Mucosa of descending colon (tissue), 3 donors: Measurements from ENCODE around the gene MEGF11. TPM values are rescaled to one million over a fixed set of nuclear protein-coding genes. Genes with fewer than 3 reads are reported as not detected.

Source experiments
- ATAC-seq: fragments of 200-7000 bp; cut with Tn5 transposase; one replicate; pipeline ENCODE4 v1.9.1; 2020; ENCODE audit warnings: mild to moderate bottlenecking, moderate library complexity
- DNase-seq, 3 donors: peaks; one replicate each; pipeline ENCODE4 v3.0.0-alpha.2; 2020
- H3K36me3 ChIP-seq: fragments of 200-600 bp; one replicate; pipeline ENCODE4 v1.8.0; 2021; ENCODE audit warnings: low read depth, mild to moderate bottlenecking
- H3K4me1 ChIP-seq: fragments of 200-600 bp; one replicate; pipeline ENCODE4 v1.8.0; 2021; ENCODE audit warnings: low read depth, mild to moderate bottlenecking
- H3K4me3 ChIP-seq: fragments of 200-600 bp; one replicate; pipeline ENCODE4 v1.8.0; 2021; ENCODE audit warnings: mild to moderate bottlenecking
- H3K9me3 ChIP-seq: fragments of 200-600 bp; one replicate; pipeline ENCODE4 v1.8.0; 2021; ENCODE audit warnings: mild to moderate bottlenecking
- CTCF ChIP-seq: fragments of 200-600 bp; IDR thresholded peaks from one replicate; pipeline ENCODE4 v1.8.0; 2022; ENCODE audit warnings: antibody characterized with exemption, mild to moderate bottlenecking
- intact Hi-C, 2 donors: fragments of 100-400 bp; cut with DNase I in 1 of 2; cut with micrococcal nuclease in 1 of 2; formaldehyde crosslinking; loops; one replicate each; pipeline versions ENCODE4 v1.11.0 to v1.11.1; 2022; cut with DNase I, micrococcal nuclease
- total RNA-seq, 3 donors: library from RNA; stranded (reverse); fragmentation: NEBNext Ultra II Directional in 2 of 3; extraction: Animal tissue kit (Norgen Biotek cat#: 25700) in 2 of 3; gene quantifications; one replicate each; pipeline versions ENCODE4 v1.2.1 to v1.2.4, GENCODE V29; 2021 to 2023
- donor health status: DM: no; HTN: no; CAD: no; lungs with moderate emphysema.
- donor health status: DM: no; HTN: no; CAD: no.
- donor health status: DM: no; HTN: yes; CAD: no.

MEGF11 gene
- total RNA-seq, 3 donors from 2014 or later: 0.12 to 0.29 (median 0.19) TPM

- no peak for ATAC-seq
- intact Hi-C loops: no loop called here
- no peak for DNase-seq
These were observed 311.1 kb downstream of the MEGF11 start for GRCh38 chr15:65942436-65942835.

DNA sequence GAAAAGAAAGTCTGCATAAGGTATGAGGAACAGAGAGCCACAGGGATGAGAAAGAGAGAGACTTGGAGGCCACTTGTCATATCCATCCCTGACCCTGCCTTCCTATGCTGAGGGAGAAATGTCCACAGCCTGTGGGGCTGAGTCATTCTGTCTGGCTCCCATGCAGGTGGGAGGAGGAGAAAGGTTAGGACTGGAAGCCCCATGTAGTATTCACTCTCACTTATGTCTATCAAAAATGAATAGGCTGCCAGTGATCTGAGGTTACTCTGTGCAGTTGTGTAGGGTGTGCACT, 313.0 kb downstream of the MEGF11 start:
- no peak for TF ChIP-seq CTCF
- ATAC-seq (peak; percentile 17), DNase-seq (no peak)
- intact Hi-C loops: no loop called here
- no peaks in the 10 kb centered on the region for H3K4me1 ChIP-seq
- no peaks in the 10 kb centered on the region for H3K36me3 ChIP-seq
- no peak overlapping the region for H3K4me3 ChIP-seq
- no peaks in the 10 kb centered on the region for H3K9me3 ChIP-seq

More at GRCh38 chr15:65942436-65942835, 311.1 kb downstream of the MEGF11 start:
- Histone ChIP-seq H3K36me3 (no peaks in the 10 kb centered on the region), H3K9me3 (no peaks in the 10 kb centered on the region), H3K4me3 (no peak overlapping the region), H3K4me1 (no peaks in the 10 kb centered on the region)
- TF ChIP-seq CTCF: no peak

DNA sequence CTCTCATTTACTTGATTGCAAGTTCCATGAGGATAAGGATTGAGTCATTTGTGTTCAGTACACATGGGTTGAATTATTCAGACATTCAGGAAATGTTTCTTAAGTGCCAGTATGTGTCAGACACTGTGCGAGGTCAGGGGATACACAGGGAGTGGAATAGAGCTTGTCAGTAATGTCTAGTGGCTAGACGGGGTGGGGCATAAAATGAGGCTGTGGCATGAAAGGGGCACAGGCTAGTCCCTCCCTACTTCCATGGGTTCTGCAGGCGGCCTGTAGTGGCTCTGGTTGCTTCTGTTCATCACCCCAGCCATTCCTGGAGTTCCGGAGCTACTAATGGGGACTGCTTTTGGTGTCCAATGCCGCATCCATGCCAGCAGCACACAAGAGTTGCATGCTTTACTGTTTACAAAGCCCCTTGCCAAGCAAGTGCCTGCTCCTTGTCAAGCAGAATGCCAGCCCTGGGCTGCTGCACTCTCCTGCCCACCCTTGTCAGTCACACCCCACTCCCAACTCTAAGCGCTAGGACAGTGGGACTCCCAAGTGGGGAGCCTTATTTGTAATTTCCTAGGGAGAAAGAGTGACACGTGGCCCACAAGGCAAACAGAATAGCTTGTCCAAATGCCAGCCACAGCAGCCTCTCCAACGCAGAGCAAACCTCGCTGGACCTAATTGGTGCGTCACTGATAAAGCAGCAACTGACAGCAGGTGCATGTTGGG, 313.5 kb downstream of the MEGF11 start:
- TF ChIP-seq CTCF: no peak
- Histone ChIP-seq H3K4me3 (no peak overlapping the region), H3K4me1 (no peaks in the 10 kb centered on the region), H3K9me3 (no peaks in the 10 kb centered on the region), H3K36me3 (no peaks in the 10 kb centered on the region)
- DNase-seq (no peak), ATAC-seq (peak; percentile 49)
- intact Hi-C loops: no loop called here

GRCh38 chr15:65938604-65939003, 314.9 kb downstream of the MEGF11 start:
- H3K9me3 ChIP-seq: no peaks in the 10 kb centered on the region
- H3K36me3 ChIP-seq: no peaks in the 10 kb centered on the region
- no peak for ATAC-seq
- no peaks in the 10 kb centered on the region for H3K4me1 ChIP-seq
- intact Hi-C loops: no loop called here
- no peak overlapping the region for H3K4me3 ChIP-seq
- no peak for DNase-seq
- TF ChIP-seq CTCF: no peak

GRCh38 chr15:65937476-65937875, 316.1 kb downstream of the MEGF11 start:
- H3K36me3 ChIP-seq: no peaks in the 10 kb centered on the region
- no peaks in the 10 kb centered on the region for H3K9me3 ChIP-seq
- H3K4me3 ChIP-seq: no peak overlapping the region
- DNase-seq: peak in 1 of 3 donors; percentile 16
- no peak for TF ChIP-seq CTCF
- ATAC-seq: no peak
- H3K4me1 ChIP-seq: no peaks in the 10 kb centered on the region
- intact Hi-C loops: no loop called here

- Histone ChIP-seq H3K4me1 (no peaks in the 10 kb centered on the region), H3K9me3 (no peaks in the 10 kb centered on the region), H3K36me3 (no peaks in the 10 kb centered on the region), H3K4me3 (no peak overlapping the region)
- no peak for ATAC-seq
- no peak for TF ChIP-seq CTCF
- DNase-seq: no peak
- intact Hi-C loops: no loop called here
These were observed 316.5 kb downstream of the MEGF11 start for GRCh38 chr15:65937054-65937453.
